GM10847 (cell line): Measurements from ENCODE around the gene PTPRO.

ENCODE experiments used
- POLR2A ChIP-seq: IDR thresholded peaks from 2 replicates; pipeline ENCODE4 v1.6.1; 2011; ENCODE audit not compliant: insufficient read length; ENCODE audit errors: extremely low read depth

Gene PTPRO

GRCh38 chr12:15405606-15406005 is 83.3 kb downstream of the PTPRO start:
- no peak for TF ChIP-seq POLR2A

GRCh38 chr12:15407025-15407424 is 84.7 kb downstream of the PTPRO start:
- TF ChIP-seq POLR2A = no peak

GRCh38 chr12:15411842-15412241 is 89.5 kb downstream of the PTPRO start:
- TF ChIP-seq POLR2A = no peak

- TF ChIP-seq POLR2A = no peak
Observed at GRCh38 chr12:15417691-15418090, 95.4 kb downstream of the PTPRO start.

DNA sequence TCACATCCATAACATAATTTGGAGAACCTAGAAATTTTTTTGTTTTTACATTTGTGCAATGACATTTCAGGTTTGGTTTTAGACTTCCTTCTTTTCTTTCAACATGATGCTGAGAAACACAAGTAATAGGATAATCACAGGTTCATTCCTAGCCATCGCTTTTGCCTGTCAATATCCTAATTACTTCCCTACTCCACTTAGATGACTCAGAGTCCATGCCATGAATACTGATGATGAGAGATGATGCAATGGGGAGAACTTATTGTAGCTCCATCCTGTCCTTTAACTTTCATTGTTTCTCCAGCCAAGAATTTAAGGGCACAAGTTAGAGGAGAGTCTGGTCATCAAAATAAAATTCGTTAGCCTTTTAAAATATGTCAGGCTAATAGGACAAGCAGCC is 101.3 kb downstream of the PTPRO start:
- no peak for TF ChIP-seq POLR2A

- no peak for TF ChIP-seq POLR2A
Observed at GRCh38 chr12:15427913-15428312, 105.6 kb downstream of the PTPRO start.

GRCh38 chr12:15428632-15429031 is 106.3 kb downstream of the PTPRO start:
- no peak for TF ChIP-seq POLR2A

- no peak for TF ChIP-seq POLR2A
Observed at GRCh38 chr12:15429262-15429661, 107.0 kb downstream of the PTPRO start.

DNA sequence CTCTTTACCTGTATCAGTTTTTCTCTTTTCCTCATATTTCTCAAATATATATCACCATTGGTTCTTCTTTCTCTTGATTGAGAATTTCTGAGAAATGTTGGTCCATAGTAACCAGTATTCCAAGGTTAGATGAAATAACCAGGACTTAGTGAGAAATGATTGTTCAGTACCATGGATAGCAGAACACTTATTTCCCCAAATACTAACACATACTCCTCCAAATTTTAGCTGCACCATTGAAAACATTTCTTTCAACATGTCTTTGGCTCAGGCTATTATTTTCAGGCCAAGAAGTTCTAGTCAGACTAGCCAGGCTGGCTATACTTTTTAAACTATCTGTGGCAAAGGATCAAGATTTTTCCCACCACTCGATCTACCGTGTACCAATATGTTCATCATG is 113.3 kb downstream of the PTPRO start:
- no peak for TF ChIP-seq POLR2A

- TF ChIP-seq POLR2A = no peak
Observed at GRCh38 chr12:15439459-15439858, 117.2 kb downstream of the PTPRO start.

- no peak for TF ChIP-seq POLR2A
Observed at GRCh38 chr12:15443050-15443449, 120.7 kb downstream of the PTPRO start.

DNA sequence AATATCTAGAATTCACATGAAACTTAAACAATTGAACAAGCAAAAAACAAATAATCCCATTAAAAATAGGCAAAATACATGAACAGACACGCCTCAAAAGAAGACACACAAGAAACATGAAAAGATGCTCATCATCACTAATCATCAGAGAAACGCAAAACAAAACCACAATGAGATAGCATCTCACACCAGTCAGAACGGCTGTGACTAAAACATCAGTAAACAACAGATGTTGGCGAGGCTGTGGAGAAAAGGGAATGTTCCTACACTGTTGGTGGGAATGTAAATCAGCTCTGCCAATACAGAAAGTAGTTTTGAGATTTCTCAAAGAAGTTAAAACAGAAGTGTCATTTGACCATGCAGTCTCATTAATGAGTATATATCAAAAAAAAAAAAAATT is 121.3 kb downstream of the PTPRO start:
- no peak for TF ChIP-seq POLR2A

DNA sequence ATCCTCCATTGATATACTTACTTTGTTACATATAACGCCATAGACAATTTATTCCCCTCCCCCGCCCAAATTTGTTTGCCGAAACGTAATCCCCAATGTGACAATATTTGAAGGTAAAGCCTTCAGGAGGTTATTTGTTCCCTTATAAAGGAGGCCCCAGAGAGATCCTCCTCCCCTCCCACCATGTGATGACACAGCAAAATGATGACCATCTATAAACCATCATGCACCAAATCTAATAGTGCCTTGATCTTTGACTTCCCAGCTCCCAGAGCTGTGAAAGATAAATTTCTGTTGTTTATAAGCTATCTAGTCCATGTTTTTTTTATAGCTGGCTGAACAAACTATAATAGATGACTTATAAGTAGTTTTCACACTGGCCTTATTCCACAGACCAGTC is 122.2 kb downstream of the PTPRO start:
- no peak for TF ChIP-seq POLR2A

DNA sequence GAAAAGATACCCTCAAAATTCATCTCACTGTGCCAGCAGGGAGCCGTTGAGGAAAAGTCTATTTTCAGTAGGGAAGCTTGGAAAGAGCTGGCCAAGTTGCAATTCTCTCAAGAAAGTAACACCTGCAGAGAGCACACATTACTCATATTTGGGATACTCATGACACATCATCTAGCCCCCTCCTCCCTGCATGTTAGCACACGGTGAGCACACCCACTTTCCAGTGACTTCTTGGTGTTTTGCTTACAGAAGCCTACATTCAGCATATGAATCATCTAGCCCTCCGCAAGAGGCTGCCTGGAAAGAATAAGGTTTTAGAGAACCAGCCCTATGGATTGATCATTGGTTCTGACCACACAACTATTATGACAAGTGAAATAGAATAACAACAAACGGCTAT is 124.5 kb downstream of the PTPRO start:
- no peak for TF ChIP-seq POLR2A

- no peak for TF ChIP-seq POLR2A
Observed at GRCh38 chr12:15453613-15454012, 131.3 kb downstream of the PTPRO start.

DNA sequence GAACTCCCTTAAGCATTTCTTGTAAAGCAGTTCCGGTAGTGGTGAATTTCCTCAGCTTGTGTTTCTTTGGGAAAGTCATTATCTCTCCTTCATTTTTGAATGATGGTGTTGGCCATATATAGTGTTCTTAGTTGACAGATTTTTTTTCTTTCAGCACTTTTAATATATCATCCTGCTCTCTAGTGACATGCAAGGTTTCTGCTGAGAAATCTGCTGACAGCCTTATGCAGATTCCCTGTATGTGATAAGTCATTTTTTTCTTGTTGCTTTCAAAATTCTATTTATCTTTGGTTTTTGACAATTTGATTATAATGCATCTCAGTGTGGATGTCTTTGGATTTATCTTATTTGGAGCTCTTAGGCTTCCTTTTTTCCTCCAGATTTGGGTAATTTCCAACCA is 135.7 kb downstream of the PTPRO start:
- no peak for TF ChIP-seq POLR2A

- TF ChIP-seq POLR2A = no peak
Observed at GRCh38 chr12:15468911-15469310, 146.6 kb downstream of the PTPRO start.

DNA sequence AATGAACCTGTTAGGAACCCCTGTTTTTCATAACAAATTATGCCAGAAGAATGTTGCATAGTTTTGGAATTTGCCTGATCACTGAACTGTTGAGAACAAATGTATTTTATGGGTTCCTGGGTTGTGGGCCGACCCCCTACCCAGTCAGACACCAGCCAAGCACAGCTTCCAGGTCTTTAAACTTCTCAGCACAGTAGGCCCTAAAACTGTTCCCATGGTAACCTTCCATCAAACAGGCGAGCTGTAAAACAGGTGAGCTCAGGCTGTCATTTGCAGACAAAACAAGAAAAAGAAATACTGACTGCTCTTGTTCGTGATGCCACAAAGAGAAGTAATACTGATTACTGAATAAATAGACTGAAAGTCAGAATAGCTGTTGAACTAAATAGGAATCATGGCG is 147.0 kb downstream of the PTPRO start:
- no peak for TF ChIP-seq POLR2A
